CD14-positive monocyte (primary cell): ENCODE data around the gene CFD. TPM values are rescaled to one million over a fixed set of nuclear protein-coding genes. Genes with fewer than 3 reads are reported as not detected.
"Not testable (repeated sequence)": the region's sequence is repeated elsewhere in the genome, so short reads cannot be mapped to it uniquely, and the experiment has no call there.

Experiments used
- DNase-seq, 3 donors: peaks; one replicate each; pipeline ENCODE4 v3.0.0-alpha.2; 2011 to 2022
- H2AFZ ChIP-seq: 2 replicates; pipeline ENCODE4 v1.6.0; 2012; ENCODE audit warnings: mild to moderate bottlenecking, low read depth, low read length, inconsistent platforms; ENCODE audit not compliant: insufficient read depth, poor library complexity, severe bottlenecking
- H3K27ac ChIP-seq, 2 donors: 1 replicate in 1 of 2; 2 replicates in 1 of 2; pipeline ENCODE4 v1.5.1; 2012 to 2013; ENCODE audit warnings: low read length in 2 of 2, control low read depth in 1 of 2, inconsistent platforms in 1 of 2, low read depth in 1 of 2, mild to moderate bottlenecking in 1 of 2
- H3K27me3 ChIP-seq, 2 donors: one replicate each; pipeline versions ENCODE4 v1.6.0 to v1.6.1; 2011 to 2013; ENCODE audit warnings: low read length in 2 of 2; ENCODE audit not compliant: control insufficient read depth in 2 of 2, insufficient read depth in 2 of 2
- H3K36me3 ChIP-seq, 2 donors: replicated peaks in 1 of 2; 1 replicate in 1 of 2; 2 replicates in 1 of 2; pipeline versions ENCODE4 v1.5.1 to v1.6.1; 2012 to 2013; ENCODE audit warnings: low read length in 2 of 2, control low read depth in 1 of 2, inconsistent platforms in 1 of 2, mild to moderate bottlenecking in 1 of 2; ENCODE audit not compliant: insufficient read depth in 2 of 2, control insufficient read depth in 1 of 2
- H3K4me1 ChIP-seq, 2 donors: 1 replicate in 1 of 2; 2 replicates in 1 of 2; pipeline versions ENCODE4 v1.5.1 to v1.6.1; 2012 to 2013; ENCODE audit warnings: low read length in 2 of 2, control low read depth in 1 of 2, inconsistent platforms in 1 of 2, mild to moderate bottlenecking in 1 of 2, moderate library complexity in 1 of 2; ENCODE audit not compliant: insufficient read depth in 2 of 2, control insufficient read depth in 1 of 2
- H3K4me2 ChIP-seq: replicated peaks from 2 replicates; pipeline ENCODE3; 2012; ENCODE audit warnings: low read length, moderate library complexity, mild to moderate bottlenecking; ENCODE audit not compliant: poor library complexity, severe bottlenecking; ENCODE audit errors: extremely low read depth
- H3K4me3 ChIP-seq, 3 experiments: fragments of 200-600 bp in 1 of 3; sonication (generic) in 1 of 3; replicated peaks in 1 of 3; 1 replicate in 2 of 3; 2 replicates in 1 of 3; pipeline ENCODE4 v1.5.1; 2011 to 2013; ENCODE audit warnings: low read length in 3 of 3, mild to moderate bottlenecking in 3 of 3, control low read depth in 2 of 3, low read depth in 2 of 3, inconsistent platforms in 1 of 3, moderate library complexity in 1 of 3
- H3K79me2 ChIP-seq: 2 replicates; pipeline ENCODE4 v1.6.0; 2012; ENCODE audit warnings: mild to moderate bottlenecking, control low read depth, inconsistent platforms, low read length, moderate library complexity; ENCODE audit not compliant: insufficient read depth
- H3K9ac ChIP-seq: 2 replicates; pipeline ENCODE4 v1.6.0; 2017; ENCODE audit warnings: low read length, mild to moderate bottlenecking; ENCODE audit not compliant: insufficient read depth, poor library complexity, severe bottlenecking
- H3K9me3 ChIP-seq, 2 donors: replicated peaks in 1 of 2; 1 replicate in 1 of 2; 2 replicates in 1 of 2; pipeline versions ENCODE4 v1.5.1 to v1.6.1; 2012 to 2013; ENCODE audit warnings: low read length in 2 of 2, control low read depth in 1 of 2; ENCODE audit not compliant: control insufficient read depth in 1 of 2, insufficient read depth in 1 of 2
- H4K20me1 ChIP-seq: 2 replicates; pipeline ENCODE4 v1.6.0; 2012; ENCODE audit warnings: mild to moderate bottlenecking, low read length, control low read depth, moderate library complexity; ENCODE audit not compliant: insufficient read depth
- H3K27ac Mint-ChIP-seq, 7 donors: one replicate each; pipeline ENCODE4 v1.8.0; 2020; ENCODE audit warnings: mild to moderate bottlenecking in 7 of 7, mixed read lengths in 7 of 7, moderate library complexity in 6 of 7, inconsistent platforms in 2 of 7
- H3K27me3 Mint-ChIP-seq, 3 donors: one replicate each; pipeline ENCODE4 v1.8.0; 2021 to 2022; ENCODE audit warnings: low read depth in 3 of 3, mild to moderate bottlenecking in 3 of 3, mixed read lengths in 3 of 3, moderate library complexity in 3 of 3, inconsistent platforms in 1 of 3
- H3K36me3 Mint-ChIP-seq, 2 donors: one replicate each; pipeline ENCODE4 v1.8.0; 2020; ENCODE audit warnings: mixed read lengths in 2 of 2, inconsistent platforms in 1 of 2, mild to moderate bottlenecking in 1 of 2
- H3K4me1 Mint-ChIP-seq: one replicate; pipeline ENCODE4 v1.8.0; 2020; ENCODE audit warnings: mild to moderate bottlenecking, mixed read lengths
- H3K4me3 Mint-ChIP-seq, 2 donors: one replicate each; pipeline ENCODE4 v1.8.0; 2020; ENCODE audit warnings: mild to moderate bottlenecking in 2 of 2, mixed read lengths in 2 of 2, moderate library complexity in 1 of 2
- H3K9me3 Mint-ChIP-seq, 7 donors: one replicate each; pipeline ENCODE4 v1.8.0; 2020 to 2022; ENCODE audit warnings: mixed read lengths in 7 of 7, mild to moderate bottlenecking in 6 of 7, moderate library complexity in 6 of 7, inconsistent platforms in 2 of 7
- WGBS: methylation state at CpG from one replicate; pipeline ENCODE4 v1.1.5; 2013; ENCODE audit warnings: missing lambda C conversion rate; ENCODE audit not compliant: insufficient coverage; 5-methylcytosine and 5-hydroxymethylcytosine counted together
- intact Hi-C, 2 donors: fragments of 100-400 bp; cut with micrococcal nuclease; formaldehyde crosslinking; loops; one replicate each; pipeline versions ENCODE4 v1.15.0 to v1.15.1; 2023
- polyA plus RNA-seq, 3 donors: library from polyadenylated mRNA; depleted of rRNA in 1 of 3; unstranded in 2 of 3; stranded (reverse) in 1 of 3; fragments of 300-500 nt in 2 of 3; fragments of >200 nt in 1 of 3; fragmentation: Illumina TruSeq in 2 of 3; gene quantifications; 1 replicate in 2 of 3; 2 replicates in 1 of 3; pipeline ENCODE4 v1.2.3, GENCODE V29; 2012 to 2021
- TF ChIP-seq, protein P1 (sequence below): fragments of 200-600 bp; IDR thresholded peaks from one replicate; pipeline ENCODE4 v1.8.0; 2022; ENCODE audit warnings: antibody characterized with exemption, mild to moderate bottlenecking

The CFD gene
- polyA plus RNA-seq, 3 donors = 272 to 862 (median 654) TPM

- no peak overlapping the region for H3K9ac ChIP-seq
- no peak overlapping the region for H3K4me2 ChIP-seq
- peaks cover 16% of the 10 kb centered on the region for H3K79me2 ChIP-seq
- WGBS = 97% methylated on average over 2 of the region's 2 CpGs
- no peak overlapping the region for H3K27ac ChIP-seq
- H3K4me3 ChIP-seq = no peak overlapping the region
- H2AFZ ChIP-seq = no peak overlapping the region
- Mint-ChIP-seq H3K9me3 (peaks cover 0 to 11% (median 0%) of the 10 kb centered on the region in 7 donors), H3K4me1 (peaks cover 1% of the 10 kb centered on the region), H3K27me3 (peaks cover 0 to 1% (median 1%) of the 10 kb centered on the region in 3 donors), H3K4me3 (no peak overlapping the region), H3K36me3 (peaks cover 2 to 20% of the 10 kb centered on the region in 2 donors), H3K27ac (peak overlapping the region in 1 of 7 donors; percentile 0)
- no peaks in the 10 kb centered on the region for H3K9me3 ChIP-seq
- H3K27me3 ChIP-seq = no peaks in the 10 kb centered on the region
- TF ChIP-seq, protein P1, sequence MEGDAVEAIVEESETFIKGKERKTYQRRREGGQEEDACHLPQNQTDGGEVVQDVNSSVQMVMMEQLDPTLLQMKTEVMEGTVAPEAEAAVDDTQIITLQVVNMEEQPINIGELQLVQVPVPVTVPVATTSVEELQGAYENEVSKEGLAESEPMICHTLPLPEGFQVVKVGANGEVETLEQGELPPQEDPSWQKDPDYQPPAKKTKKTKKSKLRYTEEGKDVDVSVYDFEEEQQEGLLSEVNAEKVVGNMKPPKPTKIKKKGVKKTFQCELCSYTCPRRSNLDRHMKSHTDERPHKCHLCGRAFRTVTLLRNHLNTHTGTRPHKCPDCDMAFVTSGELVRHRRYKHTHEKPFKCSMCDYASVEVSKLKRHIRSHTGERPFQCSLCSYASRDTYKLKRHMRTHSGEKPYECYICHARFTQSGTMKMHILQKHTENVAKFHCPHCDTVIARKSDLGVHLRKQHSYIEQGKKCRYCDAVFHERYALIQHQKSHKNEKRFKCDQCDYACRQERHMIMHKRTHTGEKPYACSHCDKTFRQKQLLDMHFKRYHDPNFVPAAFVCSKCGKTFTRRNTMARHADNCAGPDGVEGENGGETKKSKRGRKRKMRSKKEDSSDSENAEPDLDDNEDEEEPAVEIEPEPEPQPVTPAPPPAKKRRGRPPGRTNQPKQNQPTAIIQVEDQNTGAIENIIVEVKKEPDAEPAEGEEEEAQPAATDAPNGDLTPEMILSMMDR = no peak
- H3K36me3 ChIP-seq = peaks cover 6 to 8% of the 10 kb centered on the region in 2 donors
- no peak for DNase-seq
- intact Hi-C loops = loop anchor here in 1 of 2 donors (5.0 kb wide), 1 partner anchor 36 kb away; the partner anchor contains the start of gene ELANE
- H3K4me1 ChIP-seq = no peaks in the 10 kb centered on the region
- peaks cover 15% of the 10 kb centered on the region for H4K20me1 ChIP-seq
These were observed 43.0 kb upstream of the CFD start for GRCh38 chr19:816500-816857.

DNA sequence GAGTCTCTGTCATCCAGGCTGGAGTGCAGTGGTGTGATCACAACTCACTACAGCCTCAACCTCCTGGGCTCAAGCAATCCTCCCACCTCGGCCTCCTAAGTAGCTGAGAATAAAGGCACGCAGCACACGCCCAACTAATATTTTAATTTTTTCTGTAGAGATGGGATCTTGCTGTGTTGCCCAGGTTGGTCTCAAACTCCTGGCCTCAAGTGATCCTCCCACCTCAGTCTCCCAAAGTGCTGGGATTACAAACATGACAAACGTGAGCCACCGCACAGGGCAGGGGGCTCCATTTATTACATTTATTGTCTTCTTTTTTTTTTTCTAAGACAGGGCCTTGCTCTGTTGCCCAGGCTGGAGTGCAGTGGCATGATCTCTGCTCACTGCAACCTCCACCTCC is 39.3 kb upstream of the CFD start:
- H4K20me1 ChIP-seq, H3K4me2 ChIP-seq, intact Hi-C loops, H3K27me3 ChIP-seq, H3K36me3 Mint-ChIP-seq, DNase-seq, H3K9me3 ChIP-seq, H3K4me3 ChIP-seq, H3K4me3 Mint-ChIP-seq, H3K9ac ChIP-seq, H3K36me3 ChIP-seq, H3K27me3 Mint-ChIP-seq, H2AFZ ChIP-seq, H3K27ac Mint-ChIP-seq, H3K27ac ChIP-seq, H3K9me3 Mint-ChIP-seq: not testable (repeated sequence)
- WGBS = 90% methylated on average over 2 of the region's 5 CpGs
- Histone ChIP-seq H3K4me1 (peaks cover 26 to 29% of the 10 kb centered on the region in 2 donors), H3K79me2 (peaks cover 48% of the 10 kb centered on the region)
- H3K4me1 Mint-ChIP-seq = peaks cover 25% of the 10 kb centered on the region
